ENCODE results near the gene SLC25A1.
"Not testable (repeated sequence)": the region's sequence is repeated elsewhere in the genome, so short reads cannot be mapped to it uniquely, and the experiment has no call there.

SLC25A1 gene

DNA sequence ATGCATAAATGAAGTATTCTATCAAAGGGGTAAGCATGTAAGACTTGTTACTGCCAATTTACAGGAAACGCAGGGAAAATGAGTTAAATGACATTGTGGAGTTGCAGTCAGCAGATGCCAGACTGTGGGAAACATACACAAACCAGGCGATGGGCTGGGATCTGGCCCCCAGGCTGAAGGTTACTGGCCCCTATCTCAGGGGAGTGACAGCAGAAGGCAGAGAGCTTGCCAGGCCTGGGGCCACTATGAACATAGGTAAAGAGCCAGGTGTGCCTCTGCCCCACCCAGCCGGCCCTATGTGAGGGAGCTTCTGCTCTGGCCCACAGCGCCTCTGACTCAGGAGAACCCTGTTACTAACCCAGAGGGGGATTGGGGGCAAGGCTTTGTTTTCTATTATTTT, 26.1 kb upstream of the SLC25A1 start:
- no peak for DNase-seq (ENCODE audit: low read depth)

DNA sequence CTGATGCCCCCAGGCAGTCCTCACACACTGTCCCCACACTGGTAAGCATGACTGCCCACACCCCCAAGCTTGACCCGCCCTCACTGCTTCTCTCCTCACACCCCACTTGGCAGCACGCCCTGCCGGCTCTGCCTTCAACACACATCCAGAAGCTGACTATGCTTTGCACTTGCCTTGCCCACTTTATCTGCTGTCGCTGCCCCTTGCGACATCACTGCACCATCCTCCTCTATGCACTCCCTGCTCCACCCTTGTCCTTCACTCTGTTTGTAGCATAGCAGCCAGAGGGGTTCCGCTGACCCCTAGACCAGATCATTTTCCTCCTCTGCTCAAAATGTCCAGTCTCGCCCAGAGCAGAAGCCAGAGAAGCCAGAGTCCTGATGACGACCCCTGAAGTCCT, 25.3 kb upstream of the SLC25A1 start:
- no peak for DNase-seq (ENCODE audit: low read depth)

DNA sequence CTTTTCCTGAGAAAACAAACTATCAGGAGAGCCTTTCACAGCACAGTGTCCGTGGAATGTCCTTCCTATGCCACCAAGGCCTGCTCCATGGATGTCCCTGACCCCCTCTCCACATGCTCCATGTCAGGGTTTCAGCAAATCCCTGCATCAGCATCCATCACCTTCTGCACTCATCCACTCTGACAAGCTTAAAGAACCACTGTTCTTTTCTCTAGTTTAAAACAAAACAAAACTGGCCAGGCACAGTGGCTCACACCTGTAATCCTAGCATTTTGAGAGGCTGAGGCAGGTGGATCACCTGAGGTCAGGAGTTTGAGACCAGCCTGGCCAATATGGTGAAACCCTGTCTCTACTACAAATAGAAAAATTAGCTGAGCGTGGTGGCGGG, 24.3 kb upstream of the SLC25A1 start:
- not testable (repeated sequence) for DNase-seq (ENCODE audit: low read depth)

DNA sequence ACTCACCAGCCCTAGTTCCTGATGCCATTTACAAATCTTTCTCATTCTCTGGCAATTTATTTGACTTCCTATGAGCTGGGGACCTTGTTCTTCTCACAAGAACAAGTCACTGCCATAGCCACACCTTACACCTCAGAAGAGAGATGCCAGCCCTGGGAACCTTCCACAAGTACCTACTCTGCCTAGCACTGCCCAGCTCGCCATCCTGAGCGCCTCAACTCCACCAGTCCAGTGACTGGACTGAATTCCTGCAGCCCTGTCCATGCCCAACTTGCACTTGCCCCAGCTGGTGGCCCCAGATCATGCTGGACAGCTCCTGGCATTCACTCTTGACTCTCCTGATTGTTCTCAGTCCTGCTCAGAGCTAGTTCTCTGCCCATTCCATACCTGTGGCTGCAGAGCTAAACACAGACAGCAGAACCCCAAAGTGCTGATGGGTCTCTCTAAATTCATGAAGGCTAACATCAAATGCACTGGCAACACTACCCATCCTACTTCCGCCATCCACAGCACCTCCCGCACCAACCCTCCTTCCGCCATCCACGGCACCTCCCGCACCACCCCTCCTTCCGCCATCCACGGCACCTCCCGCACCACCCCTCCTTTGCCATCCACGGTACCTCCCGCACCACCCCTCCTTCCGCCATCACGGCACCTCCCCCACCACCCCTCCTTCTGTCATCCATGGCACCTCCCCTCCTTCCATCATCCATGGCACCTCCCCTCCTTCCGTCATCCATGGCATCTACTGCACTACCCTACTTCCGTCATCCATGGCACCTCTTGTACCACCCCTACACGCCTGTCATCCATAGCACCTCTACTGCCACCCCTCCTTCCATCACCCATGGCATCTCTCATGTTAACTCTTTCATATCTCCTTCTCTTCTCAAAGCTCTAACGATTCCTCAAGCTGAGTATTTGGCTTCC, 23.6 kb upstream of the SLC25A1 start:
- no peak for DNase-seq (ENCODE audit: low read depth)

DNA sequence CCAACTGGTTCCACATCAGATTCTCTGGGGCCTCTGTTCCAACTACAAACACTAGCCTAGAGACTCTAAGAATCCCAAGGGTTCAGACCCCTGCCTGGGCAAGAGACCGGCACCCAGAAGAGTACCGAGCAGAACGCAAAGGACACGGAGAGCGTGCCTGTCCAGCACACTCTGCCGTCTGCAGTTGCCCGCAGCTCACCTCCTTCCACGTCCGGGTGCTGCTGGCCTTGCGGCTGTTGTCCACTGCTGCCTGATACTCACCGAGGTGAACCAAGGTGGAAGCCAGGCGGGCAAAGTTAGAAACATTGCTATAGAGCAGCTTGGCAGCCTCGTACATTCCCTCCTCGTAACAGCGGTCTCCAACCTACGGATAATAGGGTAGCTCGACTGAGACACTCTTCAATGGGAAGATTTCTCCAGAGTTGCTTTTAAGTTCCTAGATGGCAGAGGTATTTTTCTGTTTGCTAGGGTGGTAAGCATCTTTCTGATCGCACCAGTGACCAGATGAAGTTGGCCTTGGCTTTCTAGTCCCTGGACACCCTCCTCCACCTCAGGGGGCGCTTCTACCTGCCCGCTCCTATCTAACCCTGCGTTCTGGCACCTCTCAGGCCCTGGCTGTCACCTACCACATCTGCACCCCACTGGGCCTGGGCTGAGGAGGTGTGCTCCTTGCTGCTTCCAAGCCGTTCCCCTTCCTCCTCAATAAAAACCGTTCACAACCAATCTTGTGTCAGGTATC, 22.8 kb upstream of the SLC25A1 start:
- DNase-seq (ENCODE audit: low read depth): no peak

DNA sequence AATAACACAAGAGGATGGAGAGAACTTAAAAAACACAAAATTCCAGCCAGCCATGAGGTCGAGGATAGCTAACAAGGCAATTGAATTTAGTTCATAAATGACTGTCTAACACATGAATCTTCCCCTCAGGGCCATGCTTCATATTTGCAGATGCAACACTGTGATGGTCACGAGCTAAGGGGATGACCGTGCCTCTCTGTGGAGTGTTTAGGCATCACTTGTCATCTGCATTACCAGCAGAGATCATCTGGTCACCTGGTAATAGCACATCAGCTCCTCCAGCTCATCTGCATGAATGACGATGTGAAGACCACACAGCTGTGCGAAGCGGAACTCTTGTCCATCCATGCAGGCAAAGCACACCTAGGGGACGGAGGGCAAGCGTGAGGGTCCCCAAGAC, 20.9 kb upstream of the SLC25A1 start:
- DNase-seq (ENCODE audit: low read depth): no peak

DNA sequence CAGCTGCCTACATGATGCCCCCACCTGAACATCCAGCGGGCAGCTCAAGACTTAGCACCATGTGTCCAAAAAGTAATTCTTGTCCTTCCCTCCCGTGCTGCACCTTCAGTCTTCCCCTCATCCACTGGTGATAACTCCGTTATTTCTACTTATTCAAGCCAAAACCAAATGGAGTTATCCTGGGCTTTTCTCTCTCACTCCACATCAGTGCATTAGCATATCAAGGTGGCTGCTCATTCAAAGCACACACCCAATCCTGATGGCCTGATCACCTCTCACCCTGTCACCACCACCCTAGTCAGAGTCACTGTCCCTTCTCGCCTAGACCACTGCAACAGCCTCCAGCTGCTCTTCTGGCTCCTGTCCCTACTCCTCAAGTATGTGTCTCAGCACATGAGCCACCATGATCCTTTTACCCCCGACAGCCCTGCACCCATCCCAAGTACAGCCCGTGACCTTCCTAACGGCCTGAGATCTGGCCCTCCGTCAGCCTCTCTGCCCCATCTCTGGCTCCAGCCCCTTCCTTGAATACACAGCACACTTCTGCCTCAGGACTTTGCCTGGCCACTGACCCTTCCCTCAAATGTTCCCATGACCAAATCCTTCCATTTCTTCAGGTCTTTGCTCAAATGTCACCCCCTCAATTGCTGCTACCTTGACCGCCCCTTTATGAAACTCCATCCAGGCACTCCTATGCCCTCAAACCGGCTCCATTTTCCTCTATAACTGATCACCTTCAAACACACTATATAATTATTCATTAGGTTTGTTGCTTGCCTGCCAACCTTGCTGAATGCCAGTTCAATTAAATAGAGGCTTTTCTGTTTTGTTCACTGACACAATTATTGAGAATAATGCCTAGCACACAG, 19.7 kb upstream of the SLC25A1 start:
- no peak for DNase-seq (ENCODE audit: low read depth)

DNA sequence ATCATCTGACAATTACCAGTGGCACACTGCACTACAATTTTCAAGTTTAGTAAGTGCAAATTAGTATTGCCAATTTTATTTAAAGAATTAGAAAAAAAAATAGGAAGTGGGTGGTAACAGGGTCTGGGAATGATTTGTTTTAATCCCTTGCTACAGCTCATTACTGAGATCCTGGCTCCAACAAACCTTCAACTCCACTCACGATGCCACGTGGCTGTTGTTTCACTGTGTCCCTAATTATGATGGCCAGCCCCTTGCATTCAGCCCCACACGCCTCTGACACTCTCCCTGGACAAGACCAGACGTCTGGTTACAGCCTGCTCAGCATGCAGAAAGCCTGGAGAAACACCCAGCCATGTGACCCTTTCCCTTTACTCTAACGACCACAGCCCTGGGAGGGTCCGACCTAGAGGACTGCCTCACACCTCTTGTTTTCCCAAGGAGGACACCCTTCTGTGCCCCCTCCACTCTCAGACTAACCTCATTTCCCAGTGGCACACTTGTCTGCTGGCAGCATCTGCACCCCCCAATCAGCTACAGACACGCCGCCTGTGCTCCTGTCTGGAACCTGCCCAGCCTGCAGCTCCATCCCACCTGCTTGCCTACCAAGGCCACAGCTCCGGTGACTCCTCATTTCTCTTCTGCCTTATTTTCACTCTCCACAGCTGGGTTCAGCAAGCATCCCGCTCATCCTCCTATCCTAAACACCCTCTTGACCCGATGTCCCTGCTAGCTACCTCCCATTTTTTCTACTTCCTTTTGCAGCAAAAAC, 18.5 kb upstream of the SLC25A1 start:
- DNase-seq (ENCODE audit: low read depth): no peak

DNA sequence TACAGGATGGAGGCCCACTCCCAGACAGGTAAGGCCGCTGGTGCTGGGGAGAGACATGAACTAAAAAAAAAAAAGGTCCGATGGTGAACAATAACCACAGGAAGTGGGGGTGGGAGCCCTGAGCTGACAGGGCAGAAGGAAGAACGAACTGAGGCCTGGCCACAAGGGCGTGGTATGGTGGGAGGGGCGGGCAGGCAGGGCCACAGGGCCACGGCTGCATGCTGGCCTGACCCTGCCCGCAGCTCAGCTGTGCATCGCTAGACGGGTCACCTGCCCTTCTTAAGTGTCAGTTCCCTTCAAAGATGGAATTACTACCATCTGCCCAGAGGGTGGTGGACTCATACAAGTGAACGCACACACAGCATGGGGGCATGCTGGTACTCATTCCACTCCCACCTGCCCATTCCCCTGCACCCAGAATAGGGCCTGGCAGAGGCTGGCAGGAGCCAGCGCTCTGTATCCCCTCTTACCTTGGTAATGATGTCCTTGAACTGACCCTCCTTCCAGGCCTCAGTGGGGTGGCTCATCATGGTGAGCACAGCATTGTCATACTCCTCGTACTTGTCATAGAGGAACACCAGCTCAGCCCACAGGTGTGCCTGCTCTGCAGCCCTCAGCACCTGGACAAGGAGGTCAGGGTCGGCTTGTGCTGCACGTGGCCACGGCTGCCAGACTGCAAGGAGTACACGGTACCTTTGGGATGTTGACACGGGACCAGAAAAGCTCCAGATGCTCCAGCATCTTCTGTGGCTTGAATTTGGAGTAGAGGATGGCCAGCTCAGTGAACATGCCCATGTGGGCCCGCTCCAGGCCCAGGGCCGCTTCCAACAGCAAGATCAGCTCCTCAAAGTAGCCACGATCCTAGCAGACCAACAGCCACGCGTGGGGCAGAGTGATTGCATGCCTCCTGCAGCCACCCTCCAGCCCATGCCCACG, 17.5 kb upstream of the SLC25A1 start:
- DNase-seq (ENCODE audit: low read depth): no peak

DNA sequence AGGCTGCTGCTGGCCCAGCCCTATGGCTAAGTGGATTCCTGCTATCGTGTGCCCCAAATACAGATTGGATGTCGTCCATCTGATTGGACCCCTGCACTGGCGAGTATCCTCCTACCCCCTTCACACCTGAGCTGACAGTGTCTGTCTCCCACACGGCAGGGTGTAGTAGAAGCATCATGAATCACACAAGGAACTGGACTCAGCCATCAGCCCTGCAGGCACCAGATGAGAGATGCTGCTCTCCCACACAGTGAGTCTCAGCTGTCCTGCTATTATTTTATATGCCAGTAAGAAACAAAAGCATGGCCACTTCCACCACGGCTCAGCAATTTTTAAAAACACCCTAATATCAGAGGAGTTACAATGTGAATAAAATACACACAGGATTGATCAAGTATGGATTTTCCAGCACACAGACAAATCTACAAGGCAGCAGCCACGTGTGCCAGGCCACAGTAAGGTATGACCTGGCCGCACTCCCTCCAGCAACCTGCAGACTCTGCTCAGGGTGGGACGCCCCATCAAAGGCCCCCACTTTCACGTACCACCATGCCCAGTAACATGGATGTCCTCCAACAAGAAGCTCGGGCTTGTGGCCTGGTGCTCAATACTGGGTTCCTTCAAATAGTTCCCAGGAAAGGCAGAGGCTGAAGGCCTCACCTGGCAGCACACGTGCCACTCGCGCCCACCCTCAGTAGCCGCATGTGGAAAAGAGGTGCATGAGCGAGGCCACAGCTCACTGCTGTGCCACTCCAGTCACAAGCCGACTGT, 16.4 kb upstream of the SLC25A1 start:
- DNase-seq (ENCODE audit: low read depth): no peak

DNA sequence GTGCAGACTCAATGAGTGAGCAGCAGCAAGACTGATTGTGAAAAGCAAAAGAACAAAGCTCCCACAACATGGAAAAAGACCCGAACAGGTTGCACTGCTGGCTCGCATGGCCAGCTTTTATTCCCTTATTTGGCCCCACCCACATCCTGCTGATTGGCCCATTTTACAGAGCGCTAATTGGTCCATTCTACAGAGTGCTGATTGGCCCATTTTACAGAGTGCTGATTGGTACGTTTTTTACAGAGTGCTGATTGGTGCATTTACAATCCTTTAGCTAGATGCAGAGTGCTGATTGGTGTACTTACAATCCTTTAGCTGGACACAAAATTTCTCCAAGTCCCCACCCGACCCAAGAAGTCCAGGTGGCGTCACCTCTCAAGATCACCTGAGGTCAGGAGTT, 15.3 kb upstream of the SLC25A1 start:
- DNase-seq (ENCODE audit: low read depth): no peak

DNA sequence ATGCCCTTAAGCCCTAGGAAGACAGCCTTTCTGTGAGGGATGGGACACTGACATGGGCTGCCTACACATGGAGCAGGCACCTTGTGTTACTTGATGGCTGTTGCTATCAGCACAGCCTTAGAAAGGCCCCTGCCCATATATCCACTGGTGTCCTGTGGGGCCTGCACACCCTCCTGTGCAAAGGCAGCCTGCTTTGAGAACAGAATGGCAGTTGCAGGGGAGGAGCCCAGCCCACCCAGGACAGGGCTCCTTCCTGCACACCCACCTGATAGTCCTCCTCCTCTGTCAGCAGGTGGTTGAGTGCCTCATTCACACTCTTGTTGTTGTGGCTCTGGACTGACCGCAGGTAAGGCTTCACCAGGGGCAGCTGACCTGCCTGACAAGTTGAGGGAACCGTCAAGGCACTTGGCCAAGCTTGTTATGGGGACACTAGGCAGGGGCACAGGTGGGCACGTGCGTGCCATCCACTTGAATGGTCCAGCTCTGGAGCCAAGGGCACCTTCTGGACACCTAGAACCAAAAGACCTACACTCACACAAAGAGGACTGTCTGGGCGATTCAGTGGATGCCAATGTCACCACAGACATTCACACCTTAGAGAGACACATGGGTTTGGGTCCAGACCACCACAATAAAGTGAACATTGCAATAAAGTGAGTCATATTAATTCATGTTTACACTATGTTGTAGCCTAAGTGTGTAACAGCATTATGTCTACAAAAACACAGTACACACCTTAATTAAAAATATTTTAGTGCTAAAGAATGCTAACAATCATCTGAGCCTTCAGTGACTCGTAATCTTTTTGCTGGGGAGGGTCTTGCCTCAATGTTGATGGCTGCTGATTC, 9.4 kb upstream of the SLC25A1 start:
- DNase-seq (ENCODE audit: low read depth): no peak

DNA sequence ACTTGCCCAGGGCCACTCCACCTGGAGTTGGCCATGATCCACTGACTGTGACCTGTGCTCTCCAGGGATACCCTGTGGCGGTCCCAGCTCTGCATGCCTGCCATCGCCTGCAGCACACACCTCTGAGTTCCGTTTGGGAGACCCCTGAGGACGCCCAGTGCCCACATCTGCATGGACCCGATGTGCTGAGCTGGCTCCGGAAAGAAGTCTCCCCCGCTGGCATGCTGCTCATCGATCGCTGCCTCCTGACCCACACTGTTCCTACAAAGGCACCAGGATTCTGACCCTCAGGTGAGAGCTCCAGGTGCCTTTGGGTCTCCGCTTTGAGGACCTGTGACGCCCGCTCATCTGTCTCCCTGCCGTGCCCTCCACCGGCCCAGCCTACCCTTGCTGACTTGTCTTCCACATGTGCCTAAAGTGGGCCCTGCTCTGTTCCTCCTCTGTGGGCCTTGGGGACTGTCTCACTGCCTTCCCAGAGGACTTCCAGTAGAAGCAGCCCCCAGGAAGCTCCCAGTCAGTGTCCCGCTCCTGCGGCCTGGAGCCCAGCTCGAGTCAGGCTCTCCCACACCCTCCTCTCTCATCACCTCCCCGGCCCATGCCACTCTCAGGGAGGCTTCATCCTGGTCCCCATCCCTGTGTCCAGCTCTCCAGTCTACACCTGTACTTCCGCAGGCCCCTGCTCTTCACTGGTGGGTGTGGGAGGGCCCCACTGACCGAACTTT, 5.9 kb upstream of the SLC25A1 start:
- DNase-seq (ENCODE audit: low read depth): no peak

DNA sequence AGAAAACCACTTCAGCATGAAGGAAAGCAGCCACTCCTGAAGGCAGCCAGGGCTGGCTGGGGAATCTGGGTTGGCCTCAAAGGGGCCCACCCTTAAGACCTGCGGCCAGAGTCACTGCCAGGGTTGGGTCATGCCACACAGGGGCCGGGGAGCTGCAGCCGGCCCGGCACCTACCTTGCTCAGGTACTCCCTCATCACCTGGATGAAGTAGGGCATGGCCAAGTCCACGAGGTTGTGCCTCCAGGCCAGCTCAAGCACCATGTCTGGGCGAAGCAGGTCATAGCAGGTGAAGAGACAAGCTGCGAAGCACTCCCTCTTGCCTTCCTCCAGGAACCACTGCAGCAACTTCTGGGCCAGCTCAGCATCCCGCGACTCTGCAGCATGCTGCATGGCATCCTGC, 4.7 kb upstream of the SLC25A1 start:
- DNase-seq (ENCODE audit: low read depth): no peak

DNA sequence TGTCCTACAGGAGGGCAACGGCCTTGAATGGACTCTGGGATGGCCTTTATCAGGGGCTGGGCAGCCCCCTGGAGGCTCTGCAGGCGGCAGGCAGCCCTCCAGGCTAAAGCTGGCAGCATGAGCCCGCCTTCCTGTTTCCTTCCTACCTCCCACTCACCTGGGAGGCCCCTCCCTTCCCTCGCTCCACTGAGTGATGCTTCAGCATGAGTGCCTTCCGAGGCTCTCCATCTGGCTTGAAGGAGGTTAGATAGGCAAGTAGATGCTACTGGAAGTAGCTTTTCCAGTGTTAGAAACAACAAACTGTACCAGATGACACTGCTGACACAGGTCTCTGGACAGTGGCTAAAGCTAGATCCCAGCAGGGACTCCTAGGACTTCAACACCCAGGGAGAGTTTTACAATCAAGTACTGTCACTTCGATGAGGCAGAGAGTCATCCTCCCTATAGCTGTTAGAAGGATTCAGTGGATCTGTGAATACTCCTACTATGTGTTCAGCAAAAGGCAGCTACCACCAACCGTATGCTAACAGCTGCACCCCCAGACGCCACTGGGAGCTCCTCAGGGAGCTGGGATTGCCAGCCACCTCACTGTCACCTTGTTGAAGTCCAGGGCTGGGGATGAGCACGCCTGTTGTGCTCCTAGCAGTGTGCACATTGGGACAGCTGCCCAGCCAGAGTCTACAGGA, 4.1 kb upstream of the SLC25A1 start:
- no peak for DNase-seq (ENCODE audit: low read depth)

DNA sequence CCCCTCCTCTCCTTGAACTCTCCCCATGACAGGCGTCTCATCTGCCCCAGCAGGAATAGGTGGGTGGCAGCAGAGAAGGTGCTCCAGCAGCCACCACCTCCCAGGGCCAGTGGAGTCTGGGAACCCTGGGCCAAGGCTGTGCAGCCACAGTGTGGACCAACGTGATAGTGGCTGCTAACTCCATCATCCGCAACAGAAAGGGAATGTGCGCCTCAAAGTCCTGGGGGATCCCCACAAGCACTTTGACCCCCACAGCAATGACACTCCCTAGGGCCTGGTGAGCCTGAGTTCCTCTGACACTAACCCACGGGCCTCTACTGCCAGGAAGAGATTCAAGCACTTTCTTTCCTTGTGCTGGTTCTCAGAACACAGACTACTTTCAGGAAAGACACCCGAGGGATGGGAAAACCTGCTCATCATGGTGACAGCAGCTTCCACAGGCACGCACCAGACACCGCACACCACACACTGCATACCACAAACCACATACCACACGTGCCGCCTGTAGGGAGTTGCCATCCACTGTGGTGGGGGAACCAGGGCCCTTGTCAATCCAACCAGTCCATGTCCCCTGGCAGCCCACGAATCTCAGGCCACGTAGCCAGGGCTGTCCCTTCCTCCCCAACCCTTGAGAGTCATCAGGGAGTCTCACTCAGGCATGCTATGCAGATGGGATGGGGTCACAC, 3.4 kb upstream of the SLC25A1 start:
- no peak for DNase-seq (ENCODE audit: low read depth)

Data from HS-27A (cell line).